Measurements from ENCODE around the gene POLR1A.

- no peak for TF ChIP-seq FOXK1 (CRISPR knock-in tag; IDR thresholded peaks at IDR 0.05)
- TF ChIP-seq NFYB (CRISPR knock-in tag; conservative IDR thresholded peaks at IDR 0.05; ENCODE audit: low read depth): no peak
- TF ChIP-seq, protein P1, sequence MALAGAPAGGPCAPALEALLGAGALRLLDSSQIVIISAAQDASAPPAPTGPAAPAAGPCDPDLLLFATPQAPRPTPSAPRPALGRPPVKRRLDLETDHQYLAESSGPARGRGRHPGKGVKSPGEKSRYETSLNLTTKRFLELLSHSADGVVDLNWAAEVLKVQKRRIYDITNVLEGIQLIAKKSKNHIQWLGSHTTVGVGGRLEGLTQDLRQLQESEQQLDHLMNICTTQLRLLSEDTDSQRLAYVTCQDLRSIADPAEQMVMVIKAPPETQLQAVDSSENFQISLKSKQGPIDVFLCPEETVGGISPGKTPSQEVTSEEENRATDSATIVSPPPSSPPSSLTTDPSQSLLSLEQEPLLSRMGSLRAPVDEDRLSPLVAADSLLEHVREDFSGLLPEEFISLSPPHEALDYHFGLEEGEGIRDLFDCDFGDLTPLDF (CRISPR knock-in tag; IDR thresholded peaks at IDR 0.05): no peak
- TF ChIP-seq, protein P2, sequence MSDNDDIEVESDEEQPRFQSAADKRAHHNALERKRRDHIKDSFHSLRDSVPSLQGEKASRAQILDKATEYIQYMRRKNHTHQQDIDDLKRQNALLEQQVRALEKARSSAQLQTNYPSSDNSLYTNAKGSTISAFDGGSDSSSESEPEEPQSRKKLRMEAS (CRISPR knock-in tag; IDR thresholded peaks at IDR 0.05): no peak
Observed at GRCh38 chr2:86021396-86022378, 84.0 kb downstream of the POLR1A start.
